ENCODE data around the gene ARID5B.

- TF ChIP-seq CTCF (IDR thresholded peaks at IDR 0.05; ENCODE audit: poor library complexity) (no peak), EZH2 (IDR thresholded peaks at IDR 0.05; ENCODE audit: borderline replicate concordance) (no peak), EZH2phosphoT487 (IDR thresholded peaks at IDR 0.05; ENCODE audit: low read depth, severe bottlenecking, unreplicated experiment) (no peak)
Observed at GRCh38 chr10:61895898-61896600, 5.5 kb upstream of the ARID5B start.
